SK-N-SH (cell line): ENCODE results near the gene ZNF407.

Experiments
- EP300 ChIP-seq, 2 experiments: IDR thresholded peaks; 2 replicates each; pipeline versions ENCODE4 v1.4.0 to v1.6.1; 2012; ENCODE audit warnings: borderline replicate concordance in 1 of 2, low read depth in 1 of 2, low read length in 1 of 2
- FOXJ3 ChIP-seq: sonication (generic); formaldehyde crosslinking; IDR thresholded peaks from 2 replicates; pipeline ENCODE4 v1.5.1; 2020; ENCODE audit warnings: mild to moderate bottlenecking, missing genetic modification reagents
- GABPA ChIP-seq: IDR thresholded peaks from 2 replicates; pipeline ENCODE4 v1.4.0; 2012; ENCODE audit warnings: low read depth, mild to moderate bottlenecking
- MEF2A ChIP-seq: IDR thresholded peaks from 2 replicates; pipeline ENCODE4 v1.4.0; 2012; ENCODE audit warnings: low read depth, borderline replicate concordance
- RAD21 ChIP-seq: IDR thresholded peaks from 2 replicates; pipeline ENCODE4 v1.6.1; 2012; ENCODE audit warnings: mild to moderate bottlenecking, low read length
- USF2 ChIP-seq: fragments of 150-350 bp; IDR thresholded peaks from 2 replicates; pipeline ENCODE4 v1.6.1; 2017; ENCODE audit warnings: antibody characterized with exemption, low read length, low read depth, borderline replicate concordance
- TF ChIP-seq, protein P1 (sequence below): IDR thresholded peaks from 2 replicates; pipeline ENCODE4; 2012
- TF ChIP-seq, protein P2 (sequence below): fragments of 200-600 bp; sonication (generic); IDR thresholded peaks from 2 replicates; pipeline ENCODE4 v1.6.1; 2017; ENCODE audit warnings: antibody characterized with exemption, mild to moderate bottlenecking, moderate library complexity
- TF ChIP-seq, protein P3 (sequence below): IDR thresholded peaks from 2 replicates; pipeline ENCODE4 v1.4.0; 2012; ENCODE audit warnings: low read depth, borderline replicate concordance

DNA sequence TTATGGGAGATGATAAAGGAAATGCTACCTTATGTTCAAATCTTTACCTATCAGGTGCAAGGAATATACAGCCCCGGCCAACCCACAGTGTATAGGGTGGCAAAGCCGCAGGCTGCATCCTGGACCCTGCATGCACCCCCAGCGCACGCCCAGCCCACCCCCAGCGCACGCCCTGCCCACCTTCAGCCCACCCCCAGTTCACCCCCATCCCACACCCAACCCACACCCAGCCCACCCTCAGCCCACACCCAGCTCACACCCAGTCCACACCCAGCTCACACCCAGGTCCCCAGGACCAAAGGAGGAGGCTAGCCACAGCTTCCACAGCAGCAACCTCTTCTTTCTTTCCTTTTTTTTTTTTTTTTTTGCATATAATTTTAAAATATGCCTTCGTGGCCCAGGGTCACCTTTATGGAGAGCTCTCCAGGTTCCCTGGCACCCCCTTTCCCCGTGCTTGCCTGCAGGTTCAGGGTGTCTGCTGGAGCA is 490.4 kb downstream of the ZNF407 start:
- TF ChIP-seq MEF2A: no peak
- TF ChIP-seq, protein P1, sequence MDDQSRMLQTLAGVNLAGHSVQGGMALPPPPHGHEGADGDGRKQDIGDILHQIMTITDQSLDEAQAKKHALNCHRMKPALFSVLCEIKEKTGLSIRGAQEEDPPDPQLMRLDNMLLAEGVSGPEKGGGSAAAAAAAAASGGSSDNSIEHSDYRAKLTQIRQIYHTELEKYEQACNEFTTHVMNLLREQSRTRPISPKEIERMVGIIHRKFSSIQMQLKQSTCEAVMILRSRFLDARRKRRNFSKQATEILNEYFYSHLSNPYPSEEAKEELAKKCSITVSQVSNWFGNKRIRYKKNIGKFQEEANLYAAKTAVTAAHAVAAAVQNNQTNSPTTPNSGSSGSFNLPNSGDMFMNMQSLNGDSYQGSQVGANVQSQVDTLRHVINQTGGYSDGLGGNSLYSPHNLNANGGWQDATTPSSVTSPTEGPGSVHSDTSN: no peak
- TF ChIP-seq, protein P2, sequence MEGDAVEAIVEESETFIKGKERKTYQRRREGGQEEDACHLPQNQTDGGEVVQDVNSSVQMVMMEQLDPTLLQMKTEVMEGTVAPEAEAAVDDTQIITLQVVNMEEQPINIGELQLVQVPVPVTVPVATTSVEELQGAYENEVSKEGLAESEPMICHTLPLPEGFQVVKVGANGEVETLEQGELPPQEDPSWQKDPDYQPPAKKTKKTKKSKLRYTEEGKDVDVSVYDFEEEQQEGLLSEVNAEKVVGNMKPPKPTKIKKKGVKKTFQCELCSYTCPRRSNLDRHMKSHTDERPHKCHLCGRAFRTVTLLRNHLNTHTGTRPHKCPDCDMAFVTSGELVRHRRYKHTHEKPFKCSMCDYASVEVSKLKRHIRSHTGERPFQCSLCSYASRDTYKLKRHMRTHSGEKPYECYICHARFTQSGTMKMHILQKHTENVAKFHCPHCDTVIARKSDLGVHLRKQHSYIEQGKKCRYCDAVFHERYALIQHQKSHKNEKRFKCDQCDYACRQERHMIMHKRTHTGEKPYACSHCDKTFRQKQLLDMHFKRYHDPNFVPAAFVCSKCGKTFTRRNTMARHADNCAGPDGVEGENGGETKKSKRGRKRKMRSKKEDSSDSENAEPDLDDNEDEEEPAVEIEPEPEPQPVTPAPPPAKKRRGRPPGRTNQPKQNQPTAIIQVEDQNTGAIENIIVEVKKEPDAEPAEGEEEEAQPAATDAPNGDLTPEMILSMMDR: no peak
- TF ChIP-seq GABPA: no peak
- no peak for TF ChIP-seq EP300 (IDR thresholded peaks at IDR 0.05; ENCODE audit: borderline replicate concordance in 1 of 2, low read depth in 1 of 2, low read length in 1 of 2)
- no peak for TF ChIP-seq USF2
- TF ChIP-seq, protein P3, sequence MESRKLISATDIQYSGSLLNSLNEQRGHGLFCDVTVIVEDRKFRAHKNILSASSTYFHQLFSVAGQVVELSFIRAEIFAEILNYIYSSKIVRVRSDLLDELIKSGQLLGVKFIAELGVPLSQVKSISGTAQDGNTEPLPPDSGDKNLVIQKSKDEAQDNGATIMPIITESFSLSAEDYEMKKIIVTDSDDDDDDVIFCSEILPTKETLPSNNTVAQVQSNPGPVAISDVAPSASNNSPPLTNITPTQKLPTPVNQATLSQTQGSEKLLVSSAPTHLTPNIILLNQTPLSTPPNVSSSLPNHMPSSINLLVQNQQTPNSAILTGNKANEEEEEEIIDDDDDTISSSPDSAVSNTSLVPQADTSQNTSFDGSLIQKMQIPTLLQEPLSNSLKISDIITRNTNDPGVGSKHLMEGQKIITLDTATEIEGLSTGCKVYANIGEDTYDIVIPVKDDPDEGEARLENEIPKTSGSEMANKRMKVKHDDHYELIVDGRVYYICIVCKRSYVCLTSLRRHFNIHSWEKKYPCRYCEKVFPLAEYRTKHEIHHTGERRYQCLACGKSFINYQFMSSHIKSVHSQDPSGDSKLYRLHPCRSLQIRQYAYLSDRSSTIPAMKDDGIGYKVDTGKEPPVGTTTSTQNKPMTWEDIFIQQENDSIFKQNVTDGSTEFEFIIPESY: no peak
- no peak for TF ChIP-seq FOXJ3 (CRISPR knock-in tag)
- no peak for TF ChIP-seq RAD21
